HG02981 (cell line): ENCODE measurements around the gene CCT8L2.
"Not testable (repeated sequence)": the region's sequence is repeated elsewhere in the genome, so short reads cannot be mapped to it uniquely, and the experiment has no call there.

Experiments
- ATAC-seq: cut with Tn5 transposase; IDR thresholded peaks from one replicate; pipeline ENCODE4 v1.9.1; 2021; ENCODE audit warnings: mild to moderate bottlenecking, moderate library complexity; ENCODE audit not compliant: unreplicated experiment

CCT8L2 gene, protein sequence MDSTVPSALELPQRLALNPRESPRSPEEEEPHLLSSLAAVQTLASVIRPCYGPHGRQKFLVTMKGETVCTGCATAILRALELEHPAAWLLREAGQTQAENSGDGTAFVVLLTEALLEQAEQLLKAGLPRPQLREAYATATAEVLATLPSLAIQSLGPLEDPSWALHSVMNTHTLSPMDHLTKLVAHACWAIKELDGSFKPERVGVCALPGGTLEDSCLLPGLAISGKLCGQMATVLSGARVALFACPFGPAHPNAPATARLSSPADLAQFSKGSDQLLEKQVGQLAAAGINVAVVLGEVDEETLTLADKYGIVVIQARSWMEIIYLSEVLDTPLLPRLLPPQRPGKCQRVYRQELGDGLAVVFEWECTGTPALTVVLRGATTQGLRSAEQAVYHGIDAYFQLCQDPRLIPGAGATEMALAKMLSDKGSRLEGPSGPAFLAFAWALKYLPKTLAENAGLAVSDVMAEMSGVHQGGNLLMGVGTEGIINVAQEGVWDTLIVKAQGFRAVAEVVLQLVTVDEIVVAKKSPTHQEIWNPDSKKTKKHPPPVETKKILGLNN

DNA sequence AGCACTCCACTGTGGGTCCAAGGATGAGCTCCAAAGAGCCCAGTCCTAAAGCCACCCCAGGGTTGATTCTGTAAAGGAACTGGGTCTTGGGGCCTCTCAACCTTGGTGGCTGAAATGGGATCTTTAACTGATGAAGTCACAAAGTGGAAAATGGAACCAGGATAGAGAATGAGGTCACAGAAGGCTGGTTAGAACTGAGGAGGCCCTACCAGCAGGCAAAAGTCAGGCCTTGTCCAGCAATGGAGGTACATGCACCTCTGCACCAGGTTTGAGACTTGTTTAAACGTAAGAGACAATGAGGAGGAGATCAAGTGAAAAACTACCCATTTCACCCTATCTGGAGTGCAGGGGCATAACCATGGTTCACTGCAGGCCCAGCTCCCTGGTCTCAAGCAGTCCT is at the start of gene CCT8L2:
Gene CCT8L2 (minus strand): TSS at position 101 of the 400 bp plus-strand sequence. CDS start 260 bp downstream, outside the sequence.
- ATAC-seq: not testable (repeated sequence)

GRCh38 chr22:16635442-16635841 is 42.8 kb upstream of the CCT8L2 start:
- ATAC-seq: not testable (repeated sequence)

DNA sequence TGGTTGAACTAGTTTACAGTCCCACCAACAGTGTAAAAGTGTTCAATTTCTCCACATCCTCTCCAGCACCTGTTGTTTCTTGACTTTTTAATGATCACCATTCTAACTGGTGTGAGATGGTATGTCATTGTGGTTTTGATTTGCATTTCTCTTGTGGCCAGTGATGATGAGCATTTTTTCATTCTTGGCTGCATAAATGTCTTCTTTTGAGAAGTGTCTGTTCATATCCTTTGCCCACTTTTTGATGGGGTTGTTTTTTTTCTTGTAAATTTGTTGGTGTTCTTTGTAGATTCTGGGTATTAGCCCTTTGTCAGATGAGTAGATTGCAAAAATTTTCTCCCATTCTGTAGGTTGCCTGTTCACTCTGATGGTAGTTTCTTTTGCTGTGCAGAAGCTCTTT is 41.5 kb upstream of the CCT8L2 start:
- not testable (repeated sequence) for ATAC-seq

DNA sequence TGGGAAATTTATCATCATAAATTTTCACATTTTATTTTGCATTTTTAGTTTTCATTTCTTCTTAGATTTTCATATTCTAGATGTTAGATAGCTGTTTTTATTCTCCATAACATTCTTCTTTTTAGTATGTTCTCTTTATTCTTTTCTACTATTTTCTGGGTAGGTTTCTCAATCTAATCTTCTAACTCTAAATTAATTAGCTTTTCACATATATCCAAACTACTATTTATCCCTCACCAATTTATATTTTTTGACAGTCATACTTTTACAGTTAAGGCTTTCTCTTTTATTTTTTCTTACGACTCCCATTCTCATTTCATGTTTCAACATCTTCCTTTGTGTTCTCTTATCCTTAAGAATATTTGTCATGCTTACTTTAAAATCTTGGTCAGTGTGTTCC is 35.9 kb upstream of the CCT8L2 start:
- ATAC-seq: not testable (repeated sequence)

DNA sequence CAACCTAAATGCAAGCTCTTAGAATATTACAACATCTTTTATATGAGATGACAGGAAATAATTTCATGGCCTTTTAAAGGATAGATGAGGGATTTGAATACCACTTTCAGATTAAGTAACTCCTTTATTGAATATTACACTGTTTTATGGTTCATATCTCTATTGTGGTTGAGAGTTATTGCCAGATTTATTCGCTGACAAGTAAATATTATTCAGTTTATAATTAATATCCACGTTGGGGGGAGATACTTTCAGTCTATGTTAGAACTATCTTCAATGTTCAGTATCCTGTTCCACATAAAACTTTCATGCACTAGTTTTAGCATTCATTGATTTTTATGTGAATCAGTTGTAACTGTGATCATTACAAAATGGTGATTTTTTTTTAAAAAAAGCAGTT is 32.4 kb upstream of the CCT8L2 start:
- ATAC-seq: not testable (repeated sequence)

GRCh38 chr22:16623595-16623994 is 31.0 kb upstream of the CCT8L2 start:
- ATAC-seq: not testable (repeated sequence)

- not testable (repeated sequence) for ATAC-seq
Measured at GRCh38 chr22:16617516-16617915, 24.9 kb upstream of the CCT8L2 start.

- ATAC-seq: not testable (repeated sequence)
Measured at GRCh38 chr22:16616390-16616938, 23.9 kb upstream of the CCT8L2 start.

DNA sequence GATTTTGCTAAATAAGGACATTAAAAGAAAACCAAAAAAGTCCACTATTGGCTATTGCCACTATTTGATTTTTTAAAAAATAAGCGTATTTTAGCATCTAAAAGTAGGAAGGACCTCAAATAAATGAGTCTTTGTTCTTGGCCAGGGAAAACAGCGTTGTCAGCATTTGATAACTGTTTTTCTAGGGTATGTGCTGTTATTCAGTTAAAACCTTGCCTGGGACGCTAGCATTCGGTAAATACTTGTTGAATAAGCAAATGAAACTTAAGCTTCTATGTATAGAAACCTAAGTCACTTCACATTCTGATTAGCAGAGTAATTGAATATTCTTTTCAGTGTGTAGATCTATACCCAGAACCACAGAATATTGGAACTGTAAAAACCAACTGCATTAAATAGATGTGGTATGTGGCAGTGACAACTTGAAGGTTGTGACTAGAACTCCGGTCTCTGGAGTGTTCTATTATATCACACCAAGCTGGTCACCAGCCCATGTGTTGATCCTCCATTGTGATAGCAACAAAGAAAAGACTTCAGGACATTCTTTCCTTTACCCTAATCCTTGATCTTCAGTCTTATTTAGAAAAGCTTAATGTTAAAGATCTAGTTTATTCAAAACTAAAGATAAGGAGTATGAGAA is 23.1 kb upstream of the CCT8L2 start:
- not testable (repeated sequence) for ATAC-seq

GRCh38 chr22:16609548-16610261 is 17.1 kb upstream of the CCT8L2 start:
- no peak for ATAC-seq

GRCh38 chr22:16608931-16609330 is 16.3 kb upstream of the CCT8L2 start:
- ATAC-seq: no peak

- not testable (repeated sequence) for ATAC-seq
Measured at GRCh38 chr22:16604257-16604998, 11.8 kb upstream of the CCT8L2 start.

DNA sequence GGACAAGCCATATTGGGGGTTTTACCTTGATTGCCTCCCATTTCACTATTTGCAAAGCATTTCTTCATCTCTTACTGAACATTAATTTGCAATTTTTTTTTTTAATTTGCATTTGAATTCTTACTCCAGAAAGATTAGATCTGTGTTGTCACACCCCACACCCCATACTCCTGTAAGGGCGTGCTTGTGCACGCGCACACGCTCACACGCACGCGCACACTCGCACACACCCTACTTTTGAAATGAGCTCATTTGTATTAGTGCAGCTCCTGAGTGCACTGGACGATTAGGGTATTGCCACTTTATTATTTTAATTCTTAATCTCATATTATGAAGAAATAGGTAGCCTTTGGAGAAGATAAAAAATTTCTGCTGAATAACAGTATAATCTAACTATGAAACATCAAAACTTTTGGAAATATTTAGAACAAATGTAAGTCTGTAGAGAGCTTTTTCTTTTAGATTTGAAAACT is 11.2 kb upstream of the CCT8L2 start:
- ATAC-seq: not testable (repeated sequence)

DNA sequence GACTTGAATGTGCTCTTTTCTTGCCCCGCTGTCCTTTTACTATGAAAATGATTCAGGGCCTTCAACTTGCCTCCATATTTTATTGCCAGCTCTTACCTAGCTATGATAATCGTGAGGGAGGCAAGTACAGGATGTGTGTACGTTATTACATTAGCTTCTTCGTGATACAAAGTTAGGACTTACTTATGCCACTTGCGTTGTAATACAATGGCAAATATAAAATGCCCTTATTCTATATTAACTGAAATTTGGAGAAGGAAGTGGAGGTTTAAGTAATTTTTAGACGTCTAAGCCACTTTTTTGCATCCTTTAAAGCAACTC is 10.8 kb upstream of the CCT8L2 start:
- no peak for ATAC-seq

GRCh38 chr22:16602728-16603447 is 10.3 kb upstream of the CCT8L2 start:
- not testable (repeated sequence) for ATAC-seq

DNA sequence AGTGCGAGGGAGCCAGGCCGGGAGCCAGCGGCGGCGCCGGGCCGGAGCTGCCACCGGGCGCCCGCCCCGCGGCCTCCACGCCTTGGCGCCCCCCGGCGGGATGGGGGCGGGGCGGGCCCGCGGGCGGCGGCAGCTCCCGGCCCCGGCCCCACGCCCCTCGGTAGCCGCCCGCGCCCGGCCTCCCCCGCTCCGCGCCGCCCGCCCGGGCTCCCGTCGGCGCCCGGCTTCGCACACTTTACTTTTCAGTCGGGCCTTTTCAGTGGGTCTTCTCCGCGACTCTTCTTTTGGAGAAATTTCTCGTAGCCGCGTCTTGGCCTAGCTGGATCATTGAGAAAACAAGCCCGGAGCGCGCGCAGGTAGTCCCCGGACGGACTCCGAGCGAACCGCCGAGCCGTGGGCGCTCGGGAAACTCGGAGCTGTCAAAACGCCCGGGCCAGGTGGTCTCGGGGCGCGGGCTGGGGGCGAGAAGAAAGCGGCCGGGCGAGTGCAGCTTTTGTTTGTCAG is 9.7 kb upstream of the CCT8L2 start:
- not testable (repeated sequence) for ATAC-seq

DNA sequence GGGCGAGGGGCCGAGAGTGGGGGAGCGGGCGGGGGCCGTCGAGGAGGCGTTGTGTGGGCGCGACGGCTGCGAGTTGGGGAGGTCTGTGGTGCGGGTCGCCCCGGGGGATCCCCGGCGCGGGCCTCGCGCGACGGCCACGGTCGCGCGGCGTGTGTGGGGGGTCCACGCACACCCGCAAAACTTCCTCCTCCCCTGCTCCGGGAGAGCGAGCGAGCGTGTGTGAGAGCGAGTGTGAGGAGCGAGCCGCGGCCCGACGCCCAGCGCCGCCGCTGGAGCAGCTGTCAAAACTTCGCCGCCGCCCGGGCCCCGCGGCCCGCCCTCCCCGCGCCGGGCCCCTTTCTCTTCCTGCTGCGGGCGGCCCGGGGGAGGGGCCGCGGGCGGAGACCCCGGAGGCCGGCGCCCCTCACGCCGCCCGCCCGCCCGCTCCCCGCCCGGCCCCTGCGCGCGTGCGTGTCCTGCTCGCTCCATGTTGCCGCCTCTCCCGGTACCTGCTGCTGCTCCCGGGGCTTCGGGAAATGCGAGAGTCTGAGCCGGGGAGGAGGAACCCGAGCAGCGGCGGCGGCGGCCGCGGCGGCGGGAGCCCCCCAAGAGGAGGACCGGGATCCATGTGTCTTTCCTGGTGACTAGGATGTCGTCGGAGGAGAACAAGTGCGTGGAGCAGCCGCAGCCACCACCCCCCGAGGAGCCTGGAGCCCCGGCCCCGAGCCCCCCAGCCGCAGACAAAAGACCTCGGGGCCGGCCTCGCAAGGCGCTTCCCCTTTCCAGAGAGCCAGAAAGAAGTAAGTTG is 9.0 kb upstream of the CCT8L2 start:
- no peak for ATAC-seq

DNA sequence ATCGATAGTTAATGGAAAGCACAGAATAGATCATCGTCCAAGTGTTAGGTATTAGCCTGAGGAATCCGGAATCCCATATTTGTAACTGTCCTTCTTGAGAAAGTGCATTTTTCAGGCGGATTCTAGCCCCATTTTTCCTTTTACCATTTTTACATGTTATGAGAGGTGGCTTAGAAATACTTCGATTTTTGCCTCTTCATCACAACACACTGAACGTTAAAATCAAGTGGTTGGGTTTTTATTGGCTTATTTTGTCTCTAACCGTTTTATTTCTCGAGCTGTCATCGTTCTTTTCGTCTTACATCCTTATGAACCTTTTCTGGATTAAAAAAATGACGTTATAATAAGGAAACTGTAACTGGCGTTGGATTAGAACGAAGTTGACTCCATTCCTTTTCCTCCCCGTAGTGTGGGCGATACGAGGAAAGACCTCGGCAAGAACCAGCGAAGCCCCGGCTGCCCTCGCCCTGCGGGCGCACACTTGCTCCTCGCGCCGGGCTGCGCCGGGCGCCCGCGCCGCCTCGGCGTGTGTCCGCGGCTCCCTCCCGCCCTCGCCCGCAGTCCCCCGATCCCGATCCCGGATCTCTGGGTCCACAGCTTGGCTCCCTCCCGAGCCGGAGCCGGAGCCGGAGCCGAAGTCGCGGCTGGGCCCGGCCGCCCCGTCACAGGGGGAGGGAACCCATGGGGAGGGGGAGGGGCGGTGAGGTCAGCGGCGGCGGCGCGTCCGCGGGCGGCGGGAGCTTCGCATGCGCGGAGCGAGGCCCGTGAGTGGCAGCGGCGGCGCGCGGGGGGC is 8.2 kb upstream of the CCT8L2 start:
- not testable (repeated sequence) for ATAC-seq
